ENCODE data around the gene ZNF862. TPM values are rescaled to one million over a fixed set of nuclear protein-coding genes. Genes with fewer than 3 reads are reported as not detected.
A peak's percentile ranks its signal among the peaks of the same experiment; 100 is the strongest.
"Not testable (repeated sequence)": the region's sequence is repeated elsewhere in the genome, so short reads cannot be mapped to it uniquely, and the experiment has no call there.

ZNF862 gene
- total RNA-seq, 1 experiment from 2014 or later = 3.0 TPM

DNA sequence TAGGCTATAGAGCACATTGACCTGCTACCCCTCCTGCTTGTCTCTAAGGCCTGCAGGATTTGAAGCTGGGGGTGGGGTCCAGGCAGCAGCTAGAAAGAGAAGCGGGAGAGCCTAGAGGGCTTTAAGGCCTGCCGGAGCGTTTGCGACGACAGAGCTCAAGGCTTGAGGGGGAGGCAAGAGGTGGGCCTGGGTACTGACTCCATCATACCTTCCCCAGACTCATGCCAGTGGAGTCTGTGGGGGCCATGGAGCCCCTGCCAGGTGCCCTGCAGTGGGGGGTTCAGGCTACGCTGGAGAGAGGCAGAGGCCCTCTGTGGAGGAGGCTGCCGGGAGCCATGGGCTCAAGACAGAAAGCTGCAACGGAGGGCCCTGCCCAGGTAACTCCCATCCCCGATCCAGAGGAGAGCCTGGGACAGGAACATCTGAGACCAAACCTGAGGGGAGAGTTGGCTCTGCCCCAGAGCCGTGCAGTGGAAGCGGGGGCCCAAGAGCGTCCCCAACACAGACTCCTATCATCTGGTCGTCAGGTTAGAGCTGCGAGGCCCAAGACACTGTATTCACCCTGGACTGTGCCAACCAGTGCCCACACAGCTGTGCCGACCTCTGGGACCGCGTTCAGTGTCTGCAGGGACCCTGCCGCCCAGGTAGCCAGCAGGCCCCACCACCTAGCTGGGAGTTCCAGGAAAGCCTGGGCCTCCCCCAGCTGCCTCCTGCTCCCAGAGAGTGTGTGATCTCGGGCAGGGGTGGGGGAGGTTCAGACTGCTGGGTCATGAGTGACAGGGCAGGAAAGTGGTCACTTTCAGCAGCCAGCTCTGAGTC is 13.2 kb upstream of the ZNF862 start:
- DNase-seq (ENCODE audit: low read depth) = no peak

- no peak for DNase-seq (ENCODE audit: low read depth)
These were observed 12.4 kb upstream of the ZNF862 start for GRCh38 chr7:149825567-149826343.

DNA sequence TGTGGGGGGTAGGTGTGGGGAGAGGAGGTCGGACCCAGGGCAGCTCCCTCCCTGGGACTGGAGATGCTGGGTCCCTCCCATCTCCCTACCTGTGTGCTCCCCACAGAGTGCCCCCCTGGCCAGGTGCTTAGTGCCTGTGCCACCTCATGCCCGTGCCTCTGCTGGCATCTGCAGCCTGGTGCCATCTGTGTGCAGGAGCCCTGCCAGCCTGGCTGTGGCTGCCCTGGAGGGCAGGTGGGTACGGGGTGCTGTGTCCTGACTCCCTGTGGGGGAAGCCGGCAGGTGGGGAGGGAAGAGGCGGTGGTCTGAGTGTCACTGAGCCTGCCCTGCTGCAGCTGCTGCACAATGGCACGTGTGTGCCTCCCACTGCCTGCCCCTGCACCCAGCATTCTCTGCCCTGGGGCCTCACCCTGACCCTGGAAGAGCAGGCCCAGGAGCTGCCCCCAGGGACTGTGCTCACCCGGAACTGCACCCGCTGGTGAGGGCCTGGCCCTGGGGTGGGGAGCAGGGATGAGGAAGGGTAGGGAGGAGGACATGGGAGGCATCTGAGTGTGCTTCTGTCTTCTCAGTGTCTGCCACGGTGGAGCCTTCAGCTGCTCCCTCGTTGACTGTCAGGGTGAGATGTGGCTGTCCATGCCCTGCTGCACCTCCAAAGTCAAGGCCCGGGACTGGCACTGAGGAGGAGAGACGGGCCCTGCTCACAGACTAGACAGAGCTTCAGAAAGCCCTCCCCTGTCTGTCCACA is 11.7 kb upstream of the ZNF862 start:
- no peak for DNase-seq (ENCODE audit: low read depth)

DNA sequence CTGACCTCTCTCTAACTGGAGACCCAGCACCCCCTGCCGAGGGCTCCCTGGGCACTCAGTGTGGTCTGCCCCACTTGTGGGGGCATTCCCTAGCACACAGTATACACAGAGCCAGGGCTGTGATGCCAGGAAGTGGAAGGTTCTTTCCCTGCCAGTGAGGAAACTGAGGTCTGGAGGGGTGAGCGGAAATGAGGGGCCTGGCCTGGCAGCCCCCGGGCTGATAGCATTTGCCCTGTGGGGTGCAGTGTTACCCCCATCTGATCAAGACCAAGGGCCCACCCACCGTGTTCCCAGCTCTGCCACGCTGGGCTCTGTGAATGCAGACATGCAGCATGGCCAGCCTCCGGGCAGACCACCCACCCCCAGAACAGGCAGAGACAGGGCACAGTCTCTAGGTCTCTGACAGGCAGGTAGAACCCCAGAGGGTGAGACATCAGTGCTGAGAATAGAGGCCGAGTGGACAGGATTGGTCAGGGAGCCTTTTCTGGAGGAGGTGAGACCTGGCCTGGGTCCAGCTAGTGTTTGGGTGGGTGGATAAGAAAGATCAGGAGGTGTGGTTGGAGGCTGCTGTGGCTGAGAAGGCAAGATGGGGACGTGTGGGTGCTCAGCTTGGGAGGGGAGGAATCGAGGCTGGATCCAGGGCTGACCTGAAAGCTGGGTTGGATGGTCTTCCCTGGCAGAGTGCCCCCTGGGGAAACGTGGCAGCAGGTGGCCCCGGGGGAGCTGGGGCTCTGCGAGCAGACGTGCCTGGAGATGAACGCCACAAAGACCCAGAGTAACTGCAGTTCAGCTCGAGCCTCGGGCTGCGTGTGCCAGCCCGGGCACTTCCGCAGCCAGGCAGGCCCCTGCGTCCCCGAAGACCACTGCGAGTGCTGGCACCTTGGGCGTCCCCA is 10.8 kb upstream of the ZNF862 start:
- no peak for DNase-seq (ENCODE audit: low read depth)

- DNase-seq (ENCODE audit: low read depth) = no peak
These were observed 9.5 kb upstream of the ZNF862 start for GRCh38 chr7:149828357-149829309.

DNA sequence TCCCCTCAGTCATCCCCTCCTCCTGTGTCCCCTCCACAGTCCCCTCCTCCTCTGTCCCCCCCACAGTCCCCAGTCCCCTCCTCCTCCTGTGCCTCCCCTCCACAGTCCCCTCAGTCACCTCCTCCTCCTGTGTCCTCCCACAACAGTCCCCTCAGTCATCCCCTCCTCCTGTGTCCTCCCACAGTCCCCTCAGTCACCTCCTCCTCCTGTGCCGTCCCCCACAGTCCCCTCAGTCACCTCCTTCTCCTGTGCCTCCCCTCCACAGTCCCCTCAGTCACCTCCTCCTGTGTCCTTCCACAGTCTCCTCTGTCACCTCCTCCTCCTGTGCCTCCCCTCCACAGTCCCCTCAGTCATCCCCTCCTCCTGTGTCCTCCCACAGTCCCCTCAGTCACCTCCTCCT is 7.6 kb upstream of the ZNF862 start:
- not testable (repeated sequence) for DNase-seq (ENCODE audit: low read depth)

GRCh38 chr7:149830997-149831740 is 7.0 kb upstream of the ZNF862 start:
- DNase-seq (ENCODE audit: low read depth) = no peak

GRCh38 chr7:149831741-149832219 is 6.4 kb upstream of the ZNF862 start:
- no peak for DNase-seq (ENCODE audit: low read depth)

GRCh38 chr7:149832332-149833041 is 5.7 kb upstream of the ZNF862 start:
- no peak for DNase-seq (ENCODE audit: low read depth)

DNA sequence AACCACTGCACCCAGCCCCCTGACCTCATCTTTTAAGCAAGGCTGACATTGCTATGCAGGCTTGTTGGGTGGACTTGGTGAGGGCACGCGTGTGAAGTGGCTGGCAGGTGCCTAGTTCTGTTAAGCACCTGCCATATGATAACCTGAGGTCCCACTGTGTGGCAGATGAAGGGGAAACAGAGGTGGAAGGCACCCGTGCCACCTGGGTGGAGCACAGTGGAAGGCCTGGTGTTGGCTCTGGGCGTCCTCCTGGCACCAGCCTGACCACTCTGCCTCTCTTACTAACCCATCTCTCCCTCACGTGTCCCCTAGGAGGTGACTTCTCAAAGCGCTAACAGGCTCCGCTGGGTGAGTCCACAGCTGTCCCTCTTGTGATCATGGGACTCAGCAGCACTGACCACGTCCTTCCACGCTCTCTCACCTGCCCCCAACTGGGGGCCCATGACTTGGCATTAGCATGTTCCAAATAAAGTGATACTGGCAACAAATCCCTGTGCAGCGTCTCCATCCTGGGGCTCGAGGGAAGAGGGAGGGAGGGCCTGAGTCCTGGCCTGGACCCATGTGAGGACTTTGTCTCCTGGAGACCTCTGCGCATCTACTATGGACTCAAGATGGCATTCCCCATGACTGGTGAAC is 4.6 kb upstream of the ZNF862 start:
- DNase-seq (ENCODE audit: low read depth) = no peak

DNA sequence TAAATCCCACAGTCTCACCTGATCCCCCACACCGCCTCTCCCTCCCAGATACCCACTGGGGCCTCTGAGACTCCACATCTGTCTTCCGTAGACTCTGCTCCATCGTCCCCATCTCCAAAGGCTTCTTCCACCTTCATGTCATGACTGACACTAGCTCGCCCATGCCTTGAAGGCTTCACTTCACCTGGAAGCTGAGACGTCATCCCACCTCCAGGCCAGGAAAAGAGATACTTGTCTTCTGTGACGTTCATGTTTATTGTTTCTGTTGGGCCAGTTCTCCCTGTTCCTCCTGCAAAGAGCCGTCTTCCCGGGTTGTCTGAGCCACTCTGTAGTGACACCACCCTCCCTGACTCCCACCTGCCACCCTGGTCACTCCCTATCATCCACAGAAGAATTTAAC is 3.6 kb upstream of the ZNF862 start:
- DNase-seq (ENCODE audit: low read depth) = no peak

DNA sequence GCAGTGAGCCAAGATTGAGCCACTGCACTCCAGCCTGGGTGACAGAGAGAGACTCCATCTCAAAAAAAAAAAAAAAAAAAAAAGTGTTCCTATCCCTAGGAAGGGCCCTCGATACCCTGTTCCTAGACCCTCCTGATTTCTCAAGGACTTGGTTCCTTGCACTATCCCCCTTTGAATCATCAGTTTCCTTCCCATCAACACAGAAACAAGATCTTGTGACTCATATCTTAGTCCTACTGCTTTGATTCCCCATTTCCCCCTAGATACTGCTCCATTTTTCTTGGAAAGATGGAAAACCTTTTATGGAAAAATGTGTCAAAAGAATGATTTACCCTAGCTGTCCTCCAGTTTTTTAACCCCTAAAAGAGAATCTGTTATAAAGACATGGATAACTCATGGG is 1.7 kb upstream of the ZNF862 start:
- DNase-seq (ENCODE audit: low read depth) = no peak

- no peak for DNase-seq (ENCODE audit: low read depth)
These were observed 481 bp upstream of the ZNF862 start for GRCh38 chr7:149837564-149838223.

DNA sequence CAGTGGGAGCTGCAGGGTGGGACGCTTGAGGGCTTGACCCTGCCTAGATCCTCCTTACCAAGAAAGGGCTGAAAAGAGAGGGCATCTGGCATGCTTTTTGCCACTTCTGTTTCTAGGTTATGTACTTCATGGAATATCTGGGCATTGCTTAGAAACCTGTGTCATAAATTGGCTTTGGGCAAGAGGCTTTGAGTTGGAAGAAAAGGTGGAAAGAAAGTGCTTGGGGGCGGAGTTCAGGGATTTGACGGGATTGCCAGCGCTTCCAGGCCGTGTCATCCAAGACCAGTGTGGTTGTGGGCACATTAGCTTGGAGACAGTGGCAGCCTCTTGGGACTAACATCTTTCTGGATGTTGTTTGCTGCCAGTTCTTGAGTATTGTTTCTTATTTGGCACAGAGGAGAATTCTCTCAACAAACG is 825 bp downstream of the ZNF862 start:
- DNase-seq (ENCODE audit: low read depth) = peak; percentile 43

DNA sequence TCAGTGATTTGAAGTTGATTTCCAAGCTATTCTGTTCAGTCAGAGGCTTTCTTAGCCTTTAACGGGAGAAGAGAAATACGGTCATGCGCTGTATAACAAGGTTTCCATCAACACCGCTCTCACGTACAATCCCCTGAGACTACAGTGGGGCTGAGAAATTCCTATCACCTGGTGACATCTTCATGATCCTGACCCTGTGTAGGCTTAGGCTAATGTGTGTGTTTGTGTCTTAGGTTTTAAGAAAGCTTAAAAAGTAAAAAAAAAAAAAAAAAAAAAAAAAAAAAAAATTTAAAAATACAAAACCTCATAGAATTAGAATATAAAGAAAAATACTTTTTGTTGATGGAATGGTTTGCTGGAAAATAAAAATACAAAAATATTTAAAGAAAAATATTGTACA is 1.8 kb downstream of the ZNF862 start:
- no peak for DNase-seq (ENCODE audit: low read depth)

GRCh38 chr7:149843566-149843965 is 5.4 kb downstream of the ZNF862 start:
- no peak for DNase-seq (ENCODE audit: low read depth)

DNA sequence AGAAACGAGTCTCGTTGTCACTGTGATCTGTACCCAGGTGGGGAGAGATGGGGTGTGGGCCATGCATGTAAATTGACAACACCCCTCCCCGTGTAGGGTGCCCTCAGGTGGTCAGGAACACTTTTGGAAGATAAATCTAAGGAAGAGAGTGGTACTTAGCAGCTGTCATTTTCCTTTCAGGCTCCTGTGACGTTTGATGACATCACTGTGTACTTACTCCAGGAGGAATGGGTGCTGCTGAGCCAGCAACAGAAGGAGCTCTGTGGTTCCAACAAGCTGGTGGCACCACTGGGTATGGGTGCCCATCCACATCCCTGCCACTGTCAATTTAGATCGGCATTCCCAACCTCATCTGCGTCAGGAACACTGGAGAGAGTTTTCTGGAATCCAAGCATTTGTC is 6.3 kb downstream of the ZNF862 start:
- no peak for DNase-seq (ENCODE audit: low read depth)
